Fibroblast of pulmonary artery (primary cell): ENCODE results near the gene ANKS3.

ENCODE experiments used
- DNase-seq: peaks from one replicate; pipeline ENCODE4 v3.0.0-alpha.2; 2010; ENCODE audit warnings: low read depth
- H3K4me3 ChIP-seq: replicated peaks from 2 replicates; pipeline ENCODE4 v1.5.1; 2011; ENCODE audit warnings: low read depth, mild to moderate bottlenecking, control low read depth, low read length, moderate library complexity
- TF ChIP-seq, protein P1 (sequence below): IDR thresholded peaks from 2 replicates; pipeline ENCODE4 v1.5.1; 2011; ENCODE audit warnings: mild to moderate bottlenecking, control low read depth, low read length, inconsistent platforms; ENCODE audit errors: missing control alignments

The ANKS3 gene

GRCh38 chr16:4754865-4755264 is 20.8 kb upstream of the ANKS3 start:
- TF ChIP-seq, protein P1, sequence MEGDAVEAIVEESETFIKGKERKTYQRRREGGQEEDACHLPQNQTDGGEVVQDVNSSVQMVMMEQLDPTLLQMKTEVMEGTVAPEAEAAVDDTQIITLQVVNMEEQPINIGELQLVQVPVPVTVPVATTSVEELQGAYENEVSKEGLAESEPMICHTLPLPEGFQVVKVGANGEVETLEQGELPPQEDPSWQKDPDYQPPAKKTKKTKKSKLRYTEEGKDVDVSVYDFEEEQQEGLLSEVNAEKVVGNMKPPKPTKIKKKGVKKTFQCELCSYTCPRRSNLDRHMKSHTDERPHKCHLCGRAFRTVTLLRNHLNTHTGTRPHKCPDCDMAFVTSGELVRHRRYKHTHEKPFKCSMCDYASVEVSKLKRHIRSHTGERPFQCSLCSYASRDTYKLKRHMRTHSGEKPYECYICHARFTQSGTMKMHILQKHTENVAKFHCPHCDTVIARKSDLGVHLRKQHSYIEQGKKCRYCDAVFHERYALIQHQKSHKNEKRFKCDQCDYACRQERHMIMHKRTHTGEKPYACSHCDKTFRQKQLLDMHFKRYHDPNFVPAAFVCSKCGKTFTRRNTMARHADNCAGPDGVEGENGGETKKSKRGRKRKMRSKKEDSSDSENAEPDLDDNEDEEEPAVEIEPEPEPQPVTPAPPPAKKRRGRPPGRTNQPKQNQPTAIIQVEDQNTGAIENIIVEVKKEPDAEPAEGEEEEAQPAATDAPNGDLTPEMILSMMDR: no peak
- no peak for DNase-seq
- no peak overlapping the region for H3K4me3 ChIP-seq

DNA sequence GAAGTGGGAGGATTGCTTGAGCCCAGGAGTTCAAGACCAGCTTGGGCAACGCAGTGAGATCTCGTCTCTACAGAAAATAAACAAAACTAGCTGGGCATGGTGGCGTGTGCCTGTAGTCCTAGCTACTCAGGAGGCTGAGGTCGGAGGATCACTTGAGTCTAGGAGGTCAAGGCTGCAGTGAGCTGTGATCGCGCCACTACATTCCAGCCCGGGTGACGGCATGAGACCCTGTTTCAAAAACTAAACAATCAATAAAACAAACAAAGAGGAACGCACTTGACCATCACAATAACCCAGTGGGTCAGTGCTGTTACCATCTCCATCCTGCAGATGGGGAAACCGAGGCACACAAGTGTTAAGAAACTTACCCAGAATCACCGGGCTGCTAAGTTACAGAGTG is 19.2 kb upstream of the ANKS3 start:
- TF ChIP-seq, protein P1: no peak
- H3K4me3 ChIP-seq: no peak overlapping the region
- no peak for DNase-seq

DNA sequence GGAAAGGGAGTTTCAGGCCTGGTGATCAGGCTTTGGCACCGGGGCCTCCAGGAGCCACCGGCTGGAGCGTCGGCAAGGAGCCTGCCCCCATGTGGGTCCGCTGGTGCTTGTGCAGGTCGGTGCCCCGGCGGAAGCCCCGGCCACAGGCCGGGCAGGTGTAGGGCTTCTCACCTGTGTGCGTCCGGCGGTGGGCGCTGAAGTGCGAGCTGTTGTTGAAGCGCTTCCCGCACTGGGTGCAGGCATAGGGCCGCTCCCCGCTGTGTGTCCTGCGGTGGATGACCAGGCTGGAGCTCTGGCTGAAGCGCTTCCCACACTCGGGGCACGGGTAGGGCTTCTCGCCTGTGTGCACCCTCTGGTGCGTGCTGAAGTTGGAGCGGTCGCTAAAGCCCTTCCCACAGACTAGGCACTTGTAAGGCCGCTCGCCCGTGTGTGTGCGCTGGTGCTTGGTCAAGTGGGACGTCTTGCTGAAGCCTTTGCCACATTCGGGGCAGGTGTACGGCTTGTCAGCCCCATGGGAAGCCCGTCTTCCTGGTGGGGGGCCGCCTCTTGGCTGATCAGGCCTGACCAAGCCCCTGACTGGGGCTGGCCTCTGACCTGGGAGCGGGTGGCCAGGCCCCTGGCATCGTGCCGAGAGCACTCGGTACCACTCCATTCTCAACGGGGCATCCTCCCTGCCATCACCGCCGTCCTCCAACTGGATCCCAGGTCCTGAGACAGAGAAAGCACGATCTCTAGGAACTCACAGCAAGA is 18.5 kb upstream of the ANKS3 start:
- no peak for DNase-seq
- TF ChIP-seq, protein P1: no peak
- H3K4me3 ChIP-seq: no peak overlapping the region

DNA sequence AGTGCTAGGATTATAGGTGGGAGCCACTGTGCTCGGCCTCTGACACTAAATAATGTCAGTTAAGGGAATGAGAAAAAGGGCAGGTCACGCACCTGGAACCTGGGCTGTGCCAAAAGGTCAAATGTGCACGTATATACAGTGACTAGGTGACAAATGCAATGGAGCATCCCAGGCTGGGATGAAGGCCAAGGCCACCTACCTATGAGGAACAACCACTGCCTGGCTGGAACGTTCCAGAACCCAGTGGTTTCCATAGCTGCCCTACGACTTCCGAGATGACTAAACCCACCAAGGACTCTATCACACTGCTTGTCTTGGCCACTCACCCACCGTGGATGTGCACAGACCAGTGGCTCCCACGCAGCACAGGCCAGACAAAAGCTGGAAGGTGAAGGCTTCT is 16.8 kb upstream of the ANKS3 start:
- TF ChIP-seq, protein P1: no peak
- no peak for DNase-seq
- H3K4me3 ChIP-seq: no peak overlapping the region

DNA sequence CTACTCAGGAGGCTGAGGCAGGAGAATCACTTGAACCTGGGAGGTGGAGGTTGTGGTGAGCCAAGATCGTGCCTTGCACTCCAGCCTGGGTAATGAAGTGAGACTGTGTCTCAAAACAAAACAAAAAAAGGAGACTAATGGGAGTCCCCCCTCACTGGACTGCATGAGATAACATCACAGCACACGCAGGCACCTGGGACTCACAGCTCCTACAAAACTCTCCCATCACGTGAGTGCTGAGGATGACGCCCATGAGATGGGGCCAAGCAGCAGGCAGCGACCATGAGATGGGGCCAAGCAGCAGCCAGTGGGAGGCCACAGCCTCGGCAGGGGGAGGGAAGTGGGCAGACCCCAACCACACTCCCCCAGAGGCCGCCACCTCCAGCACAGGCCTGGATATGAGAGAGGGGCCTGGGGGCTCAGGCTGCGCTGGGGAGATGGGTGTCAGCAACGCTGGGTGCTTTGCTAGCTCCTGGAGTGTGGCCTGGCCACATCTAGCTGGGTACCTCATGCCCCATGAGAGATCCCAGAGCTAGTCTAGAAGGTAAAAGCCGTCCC is 15.7 kb upstream of the ANKS3 start:
- no peak overlapping the region for H3K4me3 ChIP-seq
- TF ChIP-seq, protein P1: no peak
- DNase-seq: no peak

DNA sequence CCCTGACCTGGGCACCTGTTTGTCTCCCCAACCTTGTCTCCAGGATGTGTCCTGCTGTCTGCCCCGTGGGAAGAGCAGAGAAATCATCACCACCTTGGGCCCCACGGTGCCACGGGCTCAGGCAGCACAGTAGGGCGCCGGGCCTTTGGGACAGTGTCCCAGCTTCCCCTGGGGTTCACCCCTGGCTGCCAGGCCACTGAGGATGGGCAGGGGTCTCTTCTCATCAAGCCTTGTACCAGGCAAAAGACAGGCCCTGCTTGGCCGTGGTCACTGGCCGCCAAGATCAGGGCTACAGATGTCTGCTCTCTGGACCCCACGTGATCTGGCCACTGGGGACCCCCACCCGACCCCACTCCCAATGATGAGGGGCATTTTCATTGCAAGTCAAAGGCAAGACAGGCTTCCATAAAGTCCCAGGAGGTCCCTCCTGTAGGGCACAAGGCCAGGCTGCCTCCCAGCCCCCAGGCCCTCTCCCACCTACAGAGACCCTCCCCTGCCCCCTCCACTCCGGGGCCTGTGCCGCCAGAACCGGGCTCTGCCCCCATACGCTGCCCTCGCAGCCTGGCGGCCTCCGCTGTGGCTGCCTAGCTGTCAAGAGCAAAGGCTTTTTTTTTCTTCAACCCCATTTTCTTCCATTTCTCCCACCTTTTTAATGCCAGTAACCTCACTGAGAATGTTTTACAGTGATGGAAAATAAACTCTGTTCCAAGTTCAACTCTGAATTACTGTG is 14.8 kb upstream of the ANKS3 start:
- no peak overlapping the region for H3K4me3 ChIP-seq
- DNase-seq: no peak
- TF ChIP-seq, protein P1: no peak
